Activated CD4-positive, alpha-beta T cell treated with anti-CD3 and anti-CD28 coated beads, Interleukin-2, amount 50 U/mL, for 16 hours (primary cell): Measurements from ENCODE around the gene GHRL.

Experiments
- DNase-seq: peaks from one replicate; pipeline ENCODE4 v3.0.0-alpha.2; 2020

The GHRL gene

DNA sequence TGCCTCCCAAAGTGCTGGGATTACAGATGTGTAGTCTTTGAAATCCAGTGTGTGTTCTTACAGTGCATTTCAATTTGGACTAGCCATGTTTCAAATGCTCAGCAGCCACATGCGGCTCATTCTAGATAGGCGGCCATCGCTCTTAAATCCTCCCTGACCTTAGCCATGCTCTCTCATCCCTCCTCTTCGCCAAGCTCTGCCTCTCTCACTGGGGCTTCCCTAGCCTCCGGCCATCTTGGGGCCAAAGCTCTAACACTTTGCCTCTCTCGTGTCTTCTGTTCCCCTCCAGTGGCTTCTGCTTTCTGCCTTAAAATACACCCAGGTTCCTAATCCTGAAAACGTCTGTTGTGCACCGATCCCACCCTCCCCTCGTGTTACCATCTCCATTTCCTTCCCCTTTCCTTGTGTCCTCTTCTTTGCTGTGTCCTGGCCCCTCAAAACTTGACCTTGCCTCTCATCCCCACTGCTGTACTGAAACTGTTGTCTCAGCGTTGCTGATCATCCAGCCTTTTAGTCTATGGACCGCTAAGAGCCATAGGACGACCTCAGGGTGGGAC lies 1.4 kb upstream of the GHRL start:
- DNase-seq, result no peak

DNA sequence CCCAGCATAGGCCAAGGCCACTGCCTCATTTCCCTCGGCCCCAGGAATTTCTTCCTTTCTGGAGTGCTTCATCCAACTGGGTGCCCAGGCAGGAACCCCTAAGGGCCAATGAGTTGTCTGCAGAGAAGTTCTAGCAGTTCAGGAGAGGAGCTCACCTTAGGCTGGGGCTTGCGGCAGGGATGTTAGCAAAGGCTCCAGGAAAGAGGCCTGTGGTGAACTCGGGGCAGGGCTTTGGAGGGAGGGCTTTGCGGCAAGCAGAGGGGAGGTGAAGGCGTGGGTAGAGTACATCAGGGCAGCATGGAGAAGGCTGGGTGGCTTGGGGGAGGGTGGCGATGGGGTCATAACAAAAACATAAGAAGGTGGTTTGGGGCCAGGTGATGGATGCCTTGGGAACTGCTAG lies 1.1 kb downstream of the GHRL start:
- DNase-seq, result no peak

DNA sequence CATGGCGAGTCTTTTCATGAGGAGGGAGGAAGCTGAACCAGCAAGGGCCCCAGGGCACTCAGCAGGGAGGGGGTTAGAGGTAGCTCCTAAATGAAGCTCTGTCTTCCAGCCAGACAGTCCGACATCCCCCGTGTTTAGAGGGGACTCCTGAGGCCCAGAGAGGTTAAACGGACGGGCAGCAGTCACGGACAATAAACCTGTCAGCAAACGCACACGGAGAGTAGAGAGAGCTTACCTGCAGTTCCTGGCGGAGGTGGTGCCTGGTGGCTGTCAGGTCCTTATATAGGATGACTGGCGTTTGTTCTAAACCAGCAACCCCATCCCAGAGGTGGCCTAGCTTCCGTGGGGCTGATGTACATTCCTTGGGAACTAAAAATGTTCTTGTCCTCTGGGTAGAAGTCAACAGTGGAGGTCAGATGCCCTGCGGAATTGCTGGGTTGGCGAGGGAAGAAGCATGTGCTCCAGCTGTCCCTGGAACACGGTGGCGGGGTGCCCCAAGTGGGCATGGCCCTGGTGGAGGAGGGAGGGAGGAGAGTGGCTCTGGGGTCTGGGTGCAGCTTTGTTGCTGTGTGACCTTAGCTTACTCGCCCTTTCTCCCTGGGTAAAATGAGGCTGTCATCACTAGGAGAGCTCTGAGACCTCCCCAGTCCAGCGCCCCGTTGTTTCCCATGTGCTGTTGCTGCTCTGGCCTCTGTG lies 2.1 kb downstream of the GHRL start:
- no peak for DNase-seq

DNA sequence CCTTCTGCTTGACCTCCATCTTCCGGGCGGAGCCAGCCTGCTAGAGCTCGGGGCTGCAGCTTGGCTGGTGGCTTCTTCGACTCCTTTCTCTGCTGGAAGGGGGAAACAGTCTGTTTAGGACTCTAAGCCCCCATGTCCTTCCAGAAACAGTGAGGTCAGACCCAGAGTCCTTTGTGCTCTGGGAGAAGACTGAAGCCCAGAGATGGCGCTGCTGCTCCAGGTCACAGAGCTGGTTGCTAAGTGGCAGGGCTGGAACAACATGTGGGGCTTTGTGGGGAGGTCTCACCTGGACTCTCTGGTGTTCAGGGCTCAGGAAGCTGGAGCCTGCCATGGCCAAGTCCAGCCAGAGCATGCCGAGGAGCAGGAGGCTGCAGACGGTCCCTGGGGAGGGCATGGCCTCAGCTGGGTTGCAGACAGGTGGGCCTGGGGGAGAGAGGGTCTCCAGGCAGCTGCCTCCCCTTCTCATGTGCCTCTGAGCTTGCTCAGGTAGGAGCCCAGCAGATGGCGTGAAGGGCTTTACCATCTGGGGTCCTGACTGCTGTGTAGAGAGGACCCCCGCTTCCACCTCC lies 2.9 kb downstream of the GHRL start:
- DNase-seq, result no peak

GRCh38 chr3:10289077-10289476 lies 3.7 kb downstream of the GHRL start:
- no peak for DNase-seq

- no peak for DNase-seq
These were observed 4.2 kb downstream of the GHRL start for GRCh38 chr3:10288575-10288960.

DNA sequence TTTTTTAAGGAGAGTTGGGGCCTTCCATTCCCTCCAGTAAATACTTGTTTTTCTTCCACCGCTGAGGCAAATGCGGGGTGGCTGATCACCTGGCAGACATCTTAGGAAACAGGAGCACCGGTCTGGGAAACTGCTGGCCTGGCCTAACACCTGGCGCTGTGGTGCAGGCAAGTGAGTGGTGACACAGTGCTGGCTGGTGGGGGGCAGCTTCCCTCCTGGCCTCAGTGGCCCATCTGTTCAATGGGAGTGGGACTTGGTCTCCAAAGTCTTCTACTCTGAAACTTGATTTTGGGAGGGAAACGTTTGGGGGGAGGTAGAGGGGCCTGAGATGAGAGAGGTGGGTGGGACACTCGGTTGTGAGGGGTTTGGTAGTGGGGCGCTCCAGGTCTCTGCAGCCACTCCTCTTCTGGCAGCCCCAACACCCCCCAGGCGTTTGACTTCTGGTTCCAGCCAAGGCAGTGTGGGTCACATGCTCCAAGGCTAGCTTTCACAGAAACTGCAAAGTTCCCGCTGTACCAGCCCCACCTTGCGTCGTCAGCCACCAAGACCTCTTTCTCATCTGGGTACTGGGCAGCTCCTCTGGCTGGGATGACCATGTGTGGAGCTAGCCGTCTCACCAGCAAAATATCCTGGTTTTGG lies 4.7 kb downstream of the GHRL start:
- DNase-seq, result no peak

DNA sequence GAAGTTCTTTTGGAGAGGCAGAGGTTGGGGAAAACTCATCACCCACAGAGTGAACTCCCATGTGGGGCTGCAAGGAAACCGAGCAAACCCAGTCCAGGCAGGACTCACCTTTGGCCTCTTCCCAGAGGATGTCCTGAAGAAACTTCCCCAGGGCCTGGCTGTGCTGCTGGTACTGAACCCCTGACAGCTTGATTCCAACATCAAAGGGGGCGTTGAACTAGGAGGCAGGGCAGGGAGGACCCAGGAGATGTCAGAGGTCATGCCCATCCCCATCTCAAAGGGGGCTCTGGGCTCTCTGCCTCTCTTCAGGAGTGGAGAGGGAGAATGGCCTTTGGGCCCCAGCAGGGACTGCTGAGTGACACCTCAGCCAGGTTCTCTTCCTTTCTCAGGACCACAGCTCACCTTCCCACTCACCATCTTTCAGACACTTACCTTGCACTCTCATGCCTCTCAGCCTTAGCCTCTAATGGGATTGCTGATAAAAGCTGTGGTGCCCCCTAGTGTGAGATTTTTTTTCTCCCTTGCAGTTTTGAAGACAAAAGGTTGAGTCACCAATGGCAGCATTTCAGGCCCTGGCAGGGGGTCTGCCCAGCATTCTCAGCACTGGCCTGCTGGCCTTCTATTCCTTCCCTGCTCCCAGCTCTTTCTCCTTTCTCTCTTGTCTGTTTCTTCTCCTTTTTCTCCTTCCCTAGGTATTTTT lies 6.0 kb downstream of the GHRL start:
- peak; percentile 62 for DNase-seq

DNA sequence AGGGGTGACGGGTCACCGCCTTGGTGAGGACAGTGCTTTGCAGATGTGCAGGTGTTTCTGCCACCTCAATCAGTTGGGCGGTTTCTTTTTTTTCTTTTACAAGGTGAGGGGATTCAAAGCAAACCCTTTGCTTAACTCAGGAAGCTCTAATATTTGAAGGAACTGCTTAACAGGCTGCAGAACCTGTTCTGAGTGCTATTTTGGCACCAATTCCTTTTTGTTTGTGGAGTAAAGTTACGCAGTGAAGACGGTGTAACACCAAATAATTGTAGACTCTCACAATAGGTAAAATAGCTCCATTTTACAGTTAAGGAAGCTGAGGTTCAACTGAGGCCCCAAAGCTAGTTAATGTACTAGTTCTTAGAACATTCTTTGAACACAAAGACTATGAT lies 6.6 kb downstream of the GHRL start:
- DNase-seq, result no peak

DNA sequence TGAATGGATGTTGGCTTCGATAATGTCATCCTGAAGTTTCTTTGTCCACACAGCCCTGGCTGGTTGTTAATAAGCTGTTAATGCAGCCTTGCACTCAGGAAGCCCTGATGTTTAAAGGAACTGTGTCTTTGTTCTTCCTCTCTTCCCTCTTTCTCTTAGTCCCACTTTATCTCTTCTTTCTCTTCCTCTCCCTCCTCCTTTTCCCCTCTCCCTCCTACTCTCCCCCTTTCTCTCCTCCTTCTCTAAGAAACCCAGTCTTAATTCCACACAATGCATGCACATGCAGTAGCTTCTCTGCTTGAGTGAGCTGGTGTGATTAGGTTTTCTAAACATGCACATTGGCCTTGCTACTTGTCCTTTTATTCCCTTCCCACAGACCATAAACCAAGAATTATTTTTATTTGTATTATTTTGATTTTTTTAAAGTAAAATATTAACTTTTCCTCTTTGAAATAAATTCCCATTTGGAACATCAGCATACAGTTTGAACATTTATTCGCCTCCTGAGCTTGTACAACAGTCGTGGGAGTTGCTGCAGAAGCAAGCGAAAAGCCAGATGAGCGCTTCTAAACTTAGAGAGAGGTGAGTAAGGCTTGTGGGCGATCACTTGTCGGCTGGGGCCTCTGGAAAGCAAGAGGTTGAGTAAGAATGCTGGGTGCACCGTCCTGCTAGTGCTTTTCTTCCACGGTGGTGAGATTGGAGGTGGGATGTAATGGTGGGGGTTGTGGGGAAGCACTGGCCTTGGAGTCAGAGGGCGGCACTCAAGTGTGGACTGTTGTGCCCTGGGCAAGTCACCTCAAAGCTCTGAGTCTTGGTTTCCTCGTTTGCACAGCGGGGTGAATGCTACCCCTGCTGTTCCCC lies 7.2 kb downstream of the GHRL start:
- DNase-seq, result no peak

DNA sequence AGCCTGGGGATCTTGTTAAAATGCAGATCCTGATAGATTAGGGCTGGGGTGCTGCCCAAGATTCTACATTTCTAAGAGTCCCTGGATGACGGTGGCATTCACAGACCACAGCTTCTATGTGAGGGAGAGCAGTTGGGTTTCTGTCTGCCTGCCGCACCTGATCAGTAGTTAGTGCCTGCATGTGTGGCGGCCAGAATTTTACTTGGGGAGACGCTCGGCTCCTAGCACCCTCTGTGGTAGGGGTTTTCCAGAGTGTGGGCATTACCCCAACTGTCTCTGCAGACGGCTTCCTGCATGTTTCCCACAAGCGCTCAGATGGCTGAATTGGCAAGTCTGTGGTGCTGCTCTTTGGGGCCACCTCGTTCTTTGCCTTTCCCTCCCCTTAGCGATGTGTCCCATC lies 8.3 kb downstream of the GHRL start:
- peak; percentile 76 for DNase-seq

- DNase-seq, result no peak
These were observed 9.1 kb downstream of the GHRL start for GRCh38 chr3:10283638-10284037.

DNA sequence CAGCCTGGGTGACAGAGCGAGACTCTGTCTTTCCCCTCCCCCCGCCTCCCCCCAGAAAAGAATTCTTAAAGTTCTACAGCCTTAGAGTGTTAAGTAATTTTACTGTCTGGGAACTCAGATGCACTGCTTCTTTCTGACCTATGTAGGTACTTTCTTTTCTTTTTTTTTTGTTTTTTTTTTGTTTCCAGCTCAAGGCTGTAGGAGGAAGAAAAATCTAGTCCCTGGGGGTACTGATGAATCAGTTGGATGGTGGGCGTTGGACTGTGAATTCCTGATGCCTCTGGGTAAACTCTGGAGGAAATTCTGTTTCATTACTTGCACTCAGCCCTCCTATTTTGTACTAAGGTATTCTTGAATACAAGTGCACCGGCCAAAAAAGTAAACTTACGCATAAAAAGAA lies 10.8 kb downstream of the GHRL start:
- no peak for DNase-seq

- no peak for DNase-seq
These were observed 12.2 kb downstream of the GHRL start for GRCh38 chr3:10280571-10280970.

DNA sequence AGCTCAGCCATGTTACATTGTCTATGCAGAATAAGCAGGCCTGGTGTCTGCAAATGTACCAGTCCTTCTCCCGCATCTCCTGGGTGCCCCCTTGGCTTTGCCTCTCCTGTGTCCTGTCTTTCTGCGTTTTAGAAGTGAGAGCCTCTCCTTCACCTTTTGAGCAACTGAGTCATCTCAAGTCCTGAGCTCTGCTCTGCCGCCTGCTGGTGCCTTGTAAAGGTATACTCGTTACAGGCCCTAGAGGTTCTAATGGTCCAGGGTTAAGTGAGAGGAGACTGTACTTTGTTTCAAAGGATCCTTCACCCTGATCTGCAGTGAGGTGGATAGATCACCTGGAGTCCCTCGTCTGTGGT lies 12.6 kb downstream of the GHRL start:
- DNase-seq, result no peak

- DNase-seq, result no peak
These were observed 13.2 kb downstream of the GHRL start for GRCh38 chr3:10279384-10280176.

DNA sequence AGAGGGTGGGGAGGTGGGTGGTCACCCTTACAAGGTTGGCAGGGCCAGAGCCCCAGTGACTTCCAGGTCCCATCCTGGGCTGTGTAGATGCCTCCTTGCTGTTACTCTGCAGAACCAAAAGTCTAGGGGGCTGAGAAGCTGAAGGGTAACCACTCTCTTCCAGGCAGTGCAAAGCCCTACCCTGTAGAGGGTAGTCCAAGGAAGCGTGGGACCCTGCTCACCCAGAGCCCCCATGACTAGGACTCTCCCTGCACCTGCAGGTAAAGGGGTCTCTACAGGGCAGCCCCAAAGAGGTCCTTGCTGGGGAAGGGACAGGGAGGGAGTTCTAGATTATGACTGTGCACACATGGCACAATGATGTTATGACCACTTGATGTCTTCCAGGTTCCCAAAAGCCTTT lies 14.2 kb downstream of the GHRL start:
- no peak for DNase-seq

DNA sequence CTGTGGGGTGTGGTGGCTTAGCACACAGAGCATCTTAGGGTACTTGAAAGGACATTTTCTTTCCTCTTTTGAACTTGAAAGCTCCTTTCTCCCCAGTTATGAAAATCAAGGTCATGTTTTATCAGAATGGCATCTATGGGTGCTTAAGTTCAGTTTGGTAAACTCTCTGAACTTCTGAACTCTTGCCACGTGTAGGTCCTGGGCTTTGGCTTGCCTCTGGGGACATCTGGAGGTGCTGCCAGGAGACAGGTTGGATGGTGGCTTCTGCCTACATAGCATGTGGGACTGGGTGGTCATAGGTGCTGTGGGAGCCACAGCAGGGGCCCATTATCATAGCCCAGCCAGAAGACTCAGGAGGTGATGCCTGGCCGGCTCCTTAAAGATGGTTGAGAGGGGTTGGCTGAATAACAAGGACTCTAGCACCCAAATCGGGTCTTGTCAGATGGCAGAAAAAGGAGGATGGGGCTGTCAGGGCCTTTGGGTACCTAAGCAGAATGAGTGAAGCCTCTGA lies 15.6 kb downstream of the GHRL start:
- DNase-seq, result no peak

DNA sequence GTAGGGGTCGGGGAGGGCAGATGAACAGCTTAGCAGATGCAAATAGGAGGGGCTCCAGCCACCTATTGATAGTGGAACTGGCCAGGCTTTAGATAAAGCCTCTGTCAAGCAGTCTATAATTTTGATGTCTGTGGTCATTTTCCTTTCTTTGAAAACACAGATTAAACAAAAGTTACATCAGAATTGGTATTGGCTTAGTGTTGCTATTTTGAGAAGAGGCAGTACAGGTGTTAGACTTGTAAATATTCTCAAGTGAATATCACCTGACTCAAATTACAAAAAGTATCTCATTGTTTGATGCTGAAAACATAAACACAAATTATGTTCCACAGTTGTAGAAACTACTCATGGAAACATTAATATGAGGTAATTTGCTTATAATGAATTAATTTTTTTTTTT lies 18.1 kb downstream of the GHRL start:
- DNase-seq, result no peak

GRCh38 chr3:10273702-10274305 lies 18.9 kb downstream of the GHRL start:
- DNase-seq, result no peak

- no peak for DNase-seq
These were observed 19.8 kb downstream of the GHRL start for GRCh38 chr3:10272977-10273376.
